SH-SY5Y (cell line): Measurements from ENCODE around the gene PRKD1.

Experiments
- GATA2 ChIP-seq: IDR thresholded peaks from 2 replicates; pipeline ENCODE4 v1.6.1; 2011; ENCODE audit warnings: mild to moderate bottlenecking, low read depth, low read length
- GATA3 ChIP-seq: IDR thresholded peaks from 2 replicates; pipeline ENCODE4 v1.6.1; 2011; ENCODE audit warnings: low read depth, mild to moderate bottlenecking, low read length, moderate library complexity

DNA sequence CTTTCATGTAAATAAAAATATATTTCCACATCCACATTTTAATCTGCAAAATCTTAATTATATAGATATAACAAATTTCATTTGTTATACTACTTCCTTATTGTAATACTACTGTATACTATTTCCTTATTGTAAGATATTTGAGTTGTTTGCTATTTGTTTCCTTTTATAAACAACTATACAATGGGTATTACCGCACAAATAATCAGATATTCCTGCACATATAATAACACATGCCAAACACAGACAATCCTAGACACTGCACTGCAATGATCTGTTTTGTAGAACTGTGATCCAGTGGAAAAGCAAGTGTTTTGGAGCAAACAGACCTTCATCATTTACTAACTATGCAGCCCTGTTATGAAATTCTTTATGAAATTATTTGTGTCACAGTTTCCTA, 30.5 kb downstream of the PRKD1 start:
- TF ChIP-seq GATA3 (no peak), GATA2 (no peak)
